ENCODE measurements around the gene LHFPL2.

LHFPL2 gene

DNA sequence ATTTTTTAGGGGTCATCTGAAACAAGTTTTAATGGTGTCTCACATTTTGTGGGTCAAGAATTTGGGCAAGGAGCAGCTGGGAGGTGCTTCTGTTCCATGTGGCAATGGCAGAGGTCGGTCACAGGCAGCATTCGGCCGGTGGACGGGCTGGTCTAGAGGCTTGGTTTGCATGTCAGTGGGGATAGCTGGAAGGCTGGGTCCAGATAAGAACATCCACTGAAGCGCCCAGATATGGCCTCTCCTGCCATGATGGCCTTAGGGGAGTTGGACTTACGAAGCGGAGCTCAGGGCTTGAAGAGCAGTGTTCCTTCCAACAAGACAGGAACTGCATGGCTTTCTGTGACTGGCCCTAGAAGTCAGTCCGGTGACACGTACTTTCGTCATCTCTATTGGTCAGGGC lies 30.3 kb downstream of the LHFPL2 start:
- no peak for DNase-seq (ENCODE audit: low spot score)

DNA sequence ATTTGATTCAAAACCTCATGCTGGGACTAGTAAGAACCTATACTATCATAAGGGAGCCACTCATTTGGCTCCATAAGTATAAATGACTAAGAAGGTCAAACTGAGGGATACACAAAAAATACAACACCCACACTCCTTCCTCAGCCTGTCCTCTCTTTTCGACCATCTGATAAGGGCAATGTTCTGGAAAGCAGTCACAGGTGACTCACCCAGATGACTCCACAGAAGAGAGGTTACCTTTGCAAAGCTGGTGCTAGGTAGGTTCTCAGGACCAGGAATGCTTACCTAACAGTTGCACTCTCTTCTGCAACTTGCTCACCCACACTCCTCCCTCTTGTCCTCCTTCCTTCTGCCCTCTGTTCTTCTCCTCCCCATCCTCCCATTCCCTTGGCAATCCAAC lies 32.9 kb downstream of the LHFPL2 start:
- DNase-seq (ENCODE audit: low spot score): no peak

DNA sequence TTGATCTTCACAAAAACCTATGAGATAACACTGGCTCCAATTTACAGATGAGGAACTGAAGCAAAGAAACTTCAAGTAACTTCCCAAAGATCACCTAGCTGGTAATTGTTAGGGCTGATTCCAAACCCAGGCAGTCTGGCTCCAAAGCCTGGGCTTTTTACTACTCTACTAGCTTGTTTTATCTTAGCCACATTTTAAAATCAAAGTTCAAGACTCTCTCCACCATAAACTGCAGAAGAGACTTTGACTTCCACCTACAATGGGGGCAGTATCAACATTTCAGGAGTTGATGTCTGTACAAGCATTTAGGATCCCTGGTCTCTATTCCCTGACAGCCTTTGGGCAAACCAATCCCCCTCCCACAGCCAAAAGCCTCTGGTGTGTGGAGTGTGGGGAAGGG lies 33.8 kb downstream of the LHFPL2 start:
- DNase-seq (ENCODE audit: low spot score): no peak

DNA sequence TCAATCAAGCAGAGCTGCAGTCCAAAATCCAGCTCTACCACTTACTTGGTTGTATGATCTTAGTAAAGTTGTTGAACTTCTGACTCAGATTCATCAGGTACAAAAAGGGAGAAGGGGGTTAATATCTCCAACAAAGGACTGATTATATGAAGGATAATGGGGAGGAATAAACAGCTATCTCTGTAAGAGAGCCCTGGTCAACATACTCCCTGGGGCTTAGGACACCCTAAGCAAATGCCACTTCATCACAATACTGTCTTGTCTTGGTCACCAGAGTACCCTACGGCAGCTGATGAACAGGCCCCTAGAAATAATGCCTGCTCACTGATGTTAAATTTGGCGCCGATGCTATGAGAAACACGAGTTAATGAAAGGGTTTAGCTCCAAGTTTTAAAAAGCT lies 34.8 kb downstream of the LHFPL2 start:
- DNase-seq (ENCODE audit: low spot score): no peak

DNA sequence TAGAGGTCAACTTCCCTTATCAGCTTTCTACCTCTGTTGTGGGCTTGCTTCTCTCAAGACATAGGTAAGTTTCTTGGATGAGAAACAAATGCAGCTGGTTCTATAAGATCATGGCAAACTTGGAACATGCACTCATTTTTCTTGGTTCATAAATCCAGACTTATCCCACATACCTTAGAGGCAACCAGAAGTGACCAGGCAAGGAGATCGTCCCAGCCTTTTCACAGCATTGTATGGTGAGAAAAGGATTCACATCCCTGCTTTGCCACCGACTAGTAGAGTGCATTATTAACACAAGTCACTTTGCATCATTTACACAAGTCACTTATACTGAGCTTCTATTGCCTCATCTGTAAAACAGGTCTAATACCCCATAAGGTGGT lies 35.4 kb downstream of the LHFPL2 start:
- no peak for DNase-seq (ENCODE audit: low spot score)

DNA sequence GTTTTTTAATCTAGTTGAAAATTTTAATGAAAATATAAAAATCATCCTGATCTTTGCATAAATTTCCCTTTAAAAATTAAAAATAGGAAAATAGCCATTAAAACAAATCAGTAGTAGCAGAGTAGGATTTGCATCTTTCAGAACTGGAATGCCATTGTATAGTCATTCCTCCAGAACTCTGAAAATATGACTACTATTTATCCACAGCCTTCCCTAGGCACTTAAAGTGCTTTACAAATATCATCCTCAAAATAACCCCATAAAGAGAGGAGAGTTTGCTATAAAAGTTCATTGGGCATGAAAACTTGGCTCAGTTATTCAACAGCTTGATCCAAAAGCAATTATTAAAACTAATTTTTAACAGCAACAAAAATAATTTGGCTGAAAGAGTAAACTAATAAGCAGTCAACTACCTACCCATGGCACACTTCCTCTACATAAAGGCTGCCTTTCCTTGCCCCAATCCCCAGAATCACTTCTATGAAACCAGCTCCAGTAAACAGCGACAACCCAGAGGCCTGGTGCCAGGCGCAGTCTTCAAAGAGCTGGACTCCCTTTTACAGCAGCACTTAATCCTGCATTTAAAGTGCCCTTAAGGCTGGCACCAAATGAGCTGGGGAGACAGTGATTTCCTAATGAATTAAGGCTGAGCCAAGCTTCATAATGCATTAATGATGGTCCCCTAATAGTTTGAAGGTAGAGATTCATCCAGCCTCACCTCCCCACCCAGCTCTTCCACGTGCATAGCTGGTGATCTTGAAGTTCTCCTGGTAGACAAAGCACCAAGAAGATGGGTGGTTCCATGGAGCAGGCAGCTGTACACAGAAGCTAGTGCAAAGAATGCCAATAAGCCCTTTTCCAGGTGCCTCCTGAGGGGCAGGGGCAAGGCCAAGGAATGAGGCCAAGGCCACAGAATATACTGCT lies 36.1 kb downstream of the LHFPL2 start:
- DNase-seq (ENCODE audit: low spot score): no peak

DNA sequence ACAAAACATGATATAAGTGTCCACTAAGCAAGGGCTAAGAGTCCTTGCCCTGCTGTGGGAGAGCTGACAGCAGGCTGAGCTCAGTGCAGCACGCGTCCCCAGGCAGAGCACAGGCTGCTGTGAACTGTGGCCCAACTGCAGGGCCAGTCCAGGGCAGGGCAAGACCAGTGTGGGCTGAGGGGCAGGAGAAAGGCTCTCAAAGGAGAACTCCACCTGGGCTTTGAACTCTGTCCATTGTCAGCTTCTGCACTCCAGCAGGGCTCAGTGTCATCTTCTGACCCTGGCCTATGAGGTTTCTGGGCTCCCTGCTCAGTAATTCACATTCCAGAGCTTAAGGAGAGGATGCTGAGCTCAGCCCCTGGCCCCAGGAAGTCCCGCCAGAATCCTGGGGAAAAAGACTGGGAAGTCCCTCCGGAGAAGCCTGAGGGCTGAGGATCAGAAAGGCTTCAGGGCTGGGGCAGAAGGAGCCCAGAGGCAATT lies 37.4 kb downstream of the LHFPL2 start:
- no peak for DNase-seq (ENCODE audit: low spot score)

DNA sequence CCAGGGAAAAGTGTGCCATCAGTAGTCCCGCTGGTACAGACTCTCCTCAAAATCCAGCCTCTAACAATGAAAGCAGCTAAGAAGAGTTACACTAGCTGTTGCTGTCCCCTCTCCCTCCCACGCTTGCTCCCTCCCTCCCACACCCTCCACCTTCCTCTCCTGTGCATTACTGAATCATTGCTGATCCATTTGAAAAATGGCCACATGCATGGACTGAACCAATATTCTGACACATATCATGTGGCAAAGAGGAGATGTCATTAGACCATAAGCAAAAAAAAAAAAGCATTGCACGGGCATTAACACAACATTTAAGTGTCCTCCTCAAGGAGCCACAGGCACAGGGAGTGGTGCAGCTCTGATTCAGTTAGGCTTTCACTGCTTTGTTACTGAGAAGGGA lies 37.9 kb downstream of the LHFPL2 start:
- no peak for DNase-seq (ENCODE audit: low spot score)

DNA sequence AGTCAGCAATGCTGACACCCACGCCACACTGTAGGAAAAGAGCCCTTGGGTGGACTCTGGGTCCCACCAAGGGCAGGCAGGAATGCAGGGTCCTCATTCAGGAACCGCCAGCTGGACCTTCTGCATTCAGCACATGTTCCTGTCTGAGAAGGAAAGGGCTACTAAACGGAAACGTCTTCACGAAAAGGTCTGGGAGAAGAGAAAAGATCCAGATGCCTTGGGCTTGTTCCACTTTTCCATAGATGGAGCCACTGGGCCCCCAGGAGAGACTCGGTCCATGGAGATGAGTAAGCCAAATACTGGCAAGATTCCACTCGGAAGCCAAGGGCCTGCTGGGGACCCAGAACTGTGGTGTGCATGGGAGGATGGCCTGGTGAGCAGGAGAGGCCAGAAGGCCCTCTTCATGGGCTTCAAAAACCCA lies 38.4 kb downstream of the LHFPL2 start:
- DNase-seq (ENCODE audit: low spot score): no peak

DNA sequence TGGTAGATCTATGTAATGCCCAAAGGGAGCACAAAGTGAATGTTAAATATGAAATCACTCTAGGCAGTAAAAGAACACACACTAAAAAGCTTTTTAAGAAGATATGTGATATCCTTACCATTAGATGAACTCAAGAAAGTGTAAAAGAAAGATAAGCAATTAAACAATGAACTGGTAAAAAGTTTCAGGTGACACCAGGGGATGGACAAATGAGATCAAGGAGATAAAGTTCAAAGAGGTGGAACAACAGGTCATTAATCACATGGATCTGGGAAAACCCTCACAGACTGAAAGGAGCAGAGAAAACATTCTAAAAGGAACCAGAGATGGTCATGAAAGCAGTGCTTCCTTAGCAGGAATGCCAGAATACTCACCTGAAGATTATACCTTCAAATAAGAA lies 40.7 kb downstream of the LHFPL2 start:
- DNase-seq (ENCODE audit: low spot score): no peak

DNA sequence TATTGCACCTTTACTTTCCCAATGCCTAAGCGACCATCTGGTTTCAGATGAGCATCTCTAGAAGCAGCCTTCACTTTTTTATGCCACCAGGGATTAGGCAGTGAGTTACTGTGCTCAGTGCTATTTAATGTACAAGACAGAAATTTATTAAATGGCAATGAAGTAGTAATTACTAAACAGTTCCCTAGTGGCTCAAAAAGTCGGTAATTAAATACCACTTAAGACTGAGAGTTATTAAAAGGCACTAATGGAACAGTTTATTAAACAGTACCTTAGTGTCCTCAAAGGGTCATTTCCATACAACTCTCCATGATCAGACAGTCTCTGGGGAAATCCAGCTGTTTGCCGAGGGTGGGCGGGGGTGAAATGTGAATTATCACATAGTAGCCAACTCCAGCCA lies 42.3 kb downstream of the LHFPL2 start:
- no peak for DNase-seq (ENCODE audit: low spot score)

DNA sequence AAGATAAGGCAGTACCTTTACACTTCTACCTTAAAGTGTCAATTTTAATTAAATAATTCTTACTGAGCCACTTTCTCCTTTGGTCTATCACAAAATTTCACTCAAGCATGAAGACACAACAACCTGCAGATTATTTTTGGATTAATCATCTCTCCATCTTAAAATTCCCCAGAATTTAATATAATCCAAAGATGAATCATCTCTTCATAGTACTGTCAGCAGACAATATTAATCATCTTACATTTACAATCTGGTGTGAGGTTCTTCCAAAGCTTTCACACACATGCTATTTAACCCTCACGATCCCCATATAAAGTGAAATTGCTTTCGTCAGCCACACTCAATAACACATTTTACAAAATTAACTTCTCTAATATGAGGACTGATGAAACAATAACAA lies 43.0 kb downstream of the LHFPL2 start:
- no peak for DNase-seq (ENCODE audit: low spot score)

DNA sequence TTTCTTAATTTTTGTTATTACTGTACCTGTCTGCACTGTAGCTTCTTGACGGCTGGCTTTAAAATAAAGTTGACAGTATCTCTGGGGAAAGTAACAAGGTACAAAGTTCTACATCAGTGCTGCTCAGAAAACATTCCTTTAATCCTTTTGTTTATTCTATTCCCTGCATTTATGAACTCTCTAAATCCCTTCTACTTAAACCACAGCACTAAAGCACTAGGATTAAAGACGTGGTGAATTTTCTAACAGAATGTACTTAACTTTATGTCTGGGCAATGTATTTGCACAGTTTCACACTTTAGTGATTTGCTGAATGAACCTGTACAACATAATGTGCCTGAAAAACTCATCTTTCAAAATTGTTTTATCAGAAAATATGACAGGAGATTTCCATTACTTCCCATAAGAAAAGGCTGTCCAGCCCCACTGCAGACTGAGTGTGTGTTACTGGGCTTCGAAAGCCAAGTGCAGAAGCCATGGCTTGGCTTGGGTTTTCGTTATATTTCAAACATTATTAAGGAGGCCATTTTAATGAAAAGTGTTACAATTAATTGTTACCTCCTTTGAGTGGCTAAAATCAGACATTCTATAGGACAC lies 43.8 kb downstream of the LHFPL2 start:
- no peak for DNase-seq (ENCODE audit: low spot score)

DNA sequence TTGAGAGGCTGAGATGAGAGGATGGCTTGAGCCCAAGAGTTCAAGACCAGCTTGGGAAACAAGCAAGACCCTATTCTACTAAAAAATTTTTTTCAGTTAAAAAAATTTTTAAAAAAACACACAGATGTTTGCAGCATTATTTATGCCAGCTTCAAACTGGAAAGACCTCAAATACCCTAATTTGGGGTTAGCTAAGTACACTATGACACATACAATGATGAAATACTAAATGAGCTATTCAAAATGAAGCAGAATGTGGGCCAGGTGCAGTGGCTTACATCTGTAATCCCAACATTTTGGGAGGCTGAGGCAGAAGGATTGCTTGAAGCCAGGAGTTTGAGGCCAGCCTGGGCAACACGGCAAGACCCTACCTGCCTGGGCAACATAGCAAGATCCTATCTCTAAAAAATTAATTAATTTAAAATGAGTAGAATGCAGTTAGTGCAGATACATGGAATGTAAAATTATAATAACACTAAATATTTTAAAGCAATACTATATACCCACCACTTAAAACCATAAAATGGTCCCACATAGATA lies 44.9 kb downstream of the LHFPL2 start:
- no peak for DNase-seq (ENCODE audit: low spot score)

DNA sequence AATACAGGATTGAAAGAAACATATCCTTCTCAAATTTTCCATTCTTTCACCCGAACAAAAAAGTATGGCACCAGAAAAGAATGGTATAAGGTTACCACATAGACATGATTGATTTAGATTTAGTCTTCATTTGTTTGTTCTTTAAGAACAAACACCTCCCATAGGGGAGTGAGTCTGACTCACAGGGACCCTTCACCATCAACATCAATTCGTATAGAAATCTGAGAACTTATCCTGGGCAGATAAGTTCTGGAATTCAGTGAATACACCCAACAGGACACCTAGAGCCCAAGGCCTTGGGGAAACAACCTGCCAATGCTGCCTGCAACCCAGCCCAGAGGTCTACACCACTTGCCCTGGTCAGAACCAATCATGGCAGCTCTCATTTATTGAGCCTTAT lies 46.2 kb downstream of the LHFPL2 start:
- DNase-seq (ENCODE audit: low spot score): no peak

DNA sequence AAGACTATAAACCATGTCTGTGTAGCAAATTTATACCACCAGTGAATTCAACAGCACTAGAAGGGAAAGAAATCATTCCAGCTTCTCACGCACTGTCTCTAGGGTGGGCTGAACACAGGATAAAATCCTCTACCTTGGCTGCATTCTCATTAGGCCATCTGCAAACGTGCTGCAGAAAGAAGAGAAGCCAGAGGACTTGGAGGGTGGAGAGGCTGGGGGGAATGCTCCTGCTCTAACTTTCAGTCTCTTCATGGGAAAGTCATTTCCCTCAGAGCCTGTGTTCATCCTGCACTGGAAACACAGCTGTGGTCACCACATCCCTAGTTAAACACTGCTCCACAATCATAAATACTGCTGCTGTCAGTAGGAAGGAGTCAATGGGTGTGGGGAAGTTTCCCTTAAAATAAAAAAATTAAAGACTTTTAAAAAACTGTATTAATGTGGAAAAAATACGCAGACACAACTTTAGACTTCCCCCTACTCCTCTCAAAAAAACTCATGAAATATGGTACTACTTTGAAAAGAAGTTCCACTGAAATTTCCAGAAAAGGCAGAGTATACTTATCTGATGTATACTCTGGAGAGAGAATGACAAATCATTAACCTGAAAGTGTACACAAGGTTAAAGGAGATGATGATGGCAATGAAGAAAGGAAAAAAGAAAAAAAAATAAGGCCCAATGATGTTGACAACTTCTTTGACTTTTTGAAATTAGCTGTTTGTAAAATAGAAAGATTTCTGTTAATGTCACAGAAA lies 46.8 kb downstream of the LHFPL2 start:
- DNase-seq (ENCODE audit: low spot score): no peak

DNA sequence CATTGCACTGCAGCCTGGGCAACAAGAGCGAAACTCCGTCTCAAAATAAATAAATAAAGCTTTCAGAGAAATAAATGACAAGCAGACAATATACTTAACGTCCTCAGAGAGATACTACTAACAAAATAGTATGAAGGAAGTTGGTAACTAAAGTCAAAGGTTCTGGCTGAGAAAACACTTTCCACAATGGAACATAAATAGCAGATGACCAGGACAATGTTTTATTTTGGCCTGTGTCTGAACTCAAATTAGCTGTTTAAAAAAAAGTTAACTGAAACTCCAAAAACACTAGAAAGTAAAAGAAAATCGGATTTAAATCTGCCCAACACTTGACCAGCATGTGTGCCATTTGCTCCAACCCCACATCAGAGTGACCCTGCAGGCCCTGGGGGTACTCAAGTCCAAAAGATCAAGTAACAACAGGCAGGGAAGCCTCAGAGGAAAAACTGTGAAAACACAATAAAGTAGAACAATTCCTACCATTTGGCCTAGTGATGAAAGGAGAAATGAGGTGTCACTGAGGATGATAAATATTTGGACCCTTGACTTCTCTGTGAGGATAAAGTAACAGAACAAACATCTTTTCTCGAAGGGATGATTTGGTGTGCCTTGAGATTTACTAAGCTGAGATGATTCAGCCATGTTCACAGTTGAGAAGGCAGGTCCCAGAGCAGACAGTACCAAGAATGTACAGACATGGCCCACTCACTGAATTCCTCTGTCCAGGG lies 47.7 kb downstream of the LHFPL2 start:
- DNase-seq (ENCODE audit: low spot score): no peak

DNA sequence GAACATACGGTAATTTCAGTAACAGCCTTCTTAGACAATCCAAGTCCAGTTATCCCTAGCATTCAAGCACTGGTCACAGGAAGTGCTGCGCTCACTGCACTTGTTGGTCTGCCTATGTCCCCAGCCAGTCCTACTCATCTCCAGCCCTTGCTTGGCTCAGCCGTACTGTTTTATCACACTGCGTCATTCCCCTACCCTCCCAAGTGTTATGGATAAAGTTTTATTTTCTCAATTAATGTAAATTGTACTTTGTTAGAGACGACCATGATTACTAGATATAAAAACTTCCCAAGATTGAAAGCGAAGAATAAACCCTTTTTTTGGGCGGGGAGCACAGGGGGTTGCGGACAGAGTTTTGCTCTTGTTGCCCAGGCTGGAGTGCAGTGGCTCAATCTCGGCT lies 49.6 kb downstream of the LHFPL2 start:
- no peak for DNase-seq (ENCODE audit: low spot score)

DNA sequence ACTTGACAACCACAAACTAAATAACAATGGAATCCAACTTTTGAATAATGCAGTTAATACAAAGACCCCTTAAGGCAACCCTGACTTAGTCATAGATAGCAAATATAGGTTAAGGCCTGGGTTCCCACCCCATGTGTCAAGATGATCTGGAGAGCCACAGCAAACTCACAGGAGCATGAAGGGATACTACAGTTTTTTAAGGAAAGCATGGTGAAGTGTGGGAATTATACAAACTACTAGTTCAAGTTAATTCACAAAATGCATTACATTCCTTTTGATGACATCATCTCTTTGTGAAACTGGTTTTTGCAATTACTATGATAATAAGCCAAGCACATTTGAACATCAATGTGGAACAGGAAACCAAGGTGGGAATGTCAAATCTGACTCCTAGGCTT lies 50.6 kb downstream of the LHFPL2 start:
- DNase-seq (ENCODE audit: low spot score): no peak

DNA sequence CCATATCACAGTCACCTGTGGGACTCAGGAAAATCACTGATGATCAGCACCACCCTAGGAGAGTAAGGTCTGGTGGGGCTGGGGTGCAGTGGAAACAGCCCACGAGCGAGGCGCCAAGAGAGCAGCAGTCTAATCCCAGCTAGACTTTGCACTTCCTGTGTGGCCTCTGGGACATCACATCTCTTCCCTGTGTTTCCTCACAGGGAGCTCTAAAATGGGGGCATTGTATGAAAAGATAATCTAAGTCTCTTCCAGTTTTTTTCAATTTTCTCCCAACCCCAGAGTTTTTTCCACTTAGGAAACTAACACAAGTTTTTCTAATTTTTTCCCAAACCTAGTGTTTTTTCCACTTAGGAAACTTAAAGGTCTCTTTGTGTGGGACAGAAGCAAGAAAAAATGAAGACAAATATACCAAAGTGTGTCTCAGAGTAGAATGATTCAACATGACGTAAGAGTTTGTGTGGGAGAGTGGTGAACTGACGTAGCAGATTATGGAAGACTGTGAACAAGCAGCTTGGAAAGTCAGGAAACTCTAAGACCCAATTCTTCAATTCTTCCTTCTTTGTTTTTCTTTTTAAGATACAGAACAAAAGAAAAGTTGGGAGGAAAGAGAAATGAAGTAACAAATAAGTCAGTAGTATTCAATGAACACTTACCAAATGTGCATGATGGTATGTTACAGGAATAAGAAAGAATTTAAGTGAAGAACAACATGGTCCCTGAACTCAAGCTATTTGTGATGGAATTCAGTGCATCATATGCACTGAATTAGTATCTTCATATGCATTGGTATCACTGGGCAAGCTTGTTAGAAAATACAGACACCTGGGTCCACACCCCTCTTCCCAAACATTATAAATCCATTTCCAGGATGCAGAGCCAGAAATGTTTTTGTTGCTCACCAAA lies 51.3 kb downstream of the LHFPL2 start:
- DNase-seq (ENCODE audit: low spot score): no peak

DNA sequence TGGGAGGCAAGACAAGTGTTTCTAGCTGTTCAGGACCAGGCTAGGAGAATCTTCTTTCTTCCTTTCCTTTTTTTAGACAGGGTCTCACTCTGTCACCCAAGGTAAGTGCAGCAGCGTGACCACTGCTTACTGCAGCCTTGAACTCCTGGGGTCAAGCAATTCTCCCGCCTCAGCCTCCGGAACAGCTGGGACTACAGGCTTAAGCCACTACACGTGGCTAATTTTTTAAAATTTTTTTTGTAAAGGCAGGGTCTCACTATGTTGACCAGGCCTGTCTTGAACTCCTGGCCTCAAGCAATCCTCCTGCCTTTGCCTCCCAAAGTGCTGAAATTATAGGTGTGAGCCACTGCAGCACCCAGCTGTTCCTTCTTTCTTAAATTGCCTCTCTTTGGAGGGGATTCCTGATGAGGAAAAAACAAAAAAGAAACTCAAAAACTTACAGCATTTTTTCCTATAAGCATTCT lies 53.1 kb downstream of the LHFPL2 start:
- DNase-seq (ENCODE audit: low spot score): no peak

Measured in germinal center (tissue), 1 donor.